ENCODE data around the gene FYB1. TPM values are rescaled to one million over a fixed set of nuclear protein-coding genes. Genes with fewer than 3 reads are reported as not detected.

The FYB1 gene
- total and polyA plus RNA-seq, 5 donors = 0.66 to 9.5 (median 6.5) TPM

DNA sequence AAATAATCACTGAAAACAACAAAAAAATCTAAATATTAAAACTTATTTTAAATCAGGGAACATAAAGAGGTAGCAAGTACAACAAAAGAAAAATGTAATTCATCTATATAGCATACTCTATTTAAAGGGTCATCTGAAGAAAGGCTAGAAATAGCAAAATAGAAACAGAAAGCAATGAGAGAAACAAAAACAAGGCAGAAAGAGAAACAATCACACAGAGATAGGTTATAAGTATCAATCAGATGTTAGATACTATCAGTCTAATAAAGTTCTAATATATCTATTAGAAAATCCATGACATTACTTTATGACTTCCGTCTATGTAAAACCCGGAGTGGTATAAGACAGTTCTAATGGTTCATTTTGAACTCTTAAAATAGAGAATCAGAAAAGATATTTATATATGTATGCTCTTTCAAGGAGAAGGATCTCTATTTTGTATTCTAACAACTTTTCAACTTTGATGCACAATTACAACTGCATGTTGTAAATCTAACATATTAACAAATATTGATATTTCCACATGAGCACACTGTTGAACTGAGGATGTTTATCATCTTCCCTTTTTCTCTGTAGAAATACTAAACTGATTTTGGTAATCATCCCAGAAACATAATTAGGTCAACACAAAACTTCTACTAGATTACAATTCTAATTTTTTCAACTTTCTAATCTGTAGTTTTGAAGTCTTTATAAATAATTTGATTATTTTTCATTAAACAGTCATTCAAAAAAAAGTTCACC lies 161.0 kb downstream of the FYB1 start:
- intact Hi-C loops (cut with DNase I) = no loop called here
- WGBS = 55% methylated on average over 2 of the region's 2 CpGs
- H3K9me3 ChIP-seq (ENCODE audit: control insufficient read depth, low read length) = no peaks in the 10 kb centered on the region
- DNase-seq (no peak), ATAC-seq (no peak)
- no peaks in the 10 kb centered on the region for H3K27me3 ChIP-seq (ENCODE audit: control insufficient read depth, insufficient read depth)
- H3K4me1 ChIP-seq (ENCODE audit: control insufficient read depth, insufficient read depth, low read length) = peaks cover 2% of the 10 kb centered on the region
- H3K27ac ChIP-seq (ENCODE audit: low read length) = no peak overlapping the region
- peak overlapping the region; percentile 48 for H3K4me3 ChIP-seq (ENCODE audit: low read length)

DNA sequence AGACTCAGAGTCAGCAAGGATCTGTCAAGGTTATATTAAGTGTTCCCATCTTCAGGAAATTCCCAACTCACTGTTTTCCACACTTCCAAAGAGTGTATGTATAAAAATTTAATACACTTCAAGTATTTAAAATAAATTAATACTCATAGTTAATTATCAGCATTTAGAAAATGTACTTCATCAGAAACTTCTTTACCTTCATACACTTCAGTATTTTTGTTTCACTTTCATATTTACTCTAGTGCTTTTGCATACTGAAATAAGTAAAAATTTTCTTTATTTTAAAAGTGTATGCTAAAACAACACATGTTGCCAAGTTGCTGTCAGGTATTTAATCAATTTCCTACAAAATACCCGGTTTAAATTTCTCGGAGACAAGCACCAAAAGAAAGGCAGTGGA lies 161.6 kb downstream of the FYB1 start:
- Histone ChIP-seq H3K27me3 (ENCODE audit: control insufficient read depth, insufficient read depth) (no peaks in the 10 kb centered on the region), H3K4me3 (ENCODE audit: low read length) (peak overlapping the region; percentile 48), H3K27ac (ENCODE audit: low read length) (no peak overlapping the region), H3K9me3 (ENCODE audit: control insufficient read depth, low read length) (no peaks in the 10 kb centered on the region), H3K4me1 (ENCODE audit: control insufficient read depth, insufficient read depth, low read length) (peaks cover 2% of the 10 kb centered on the region)
- DNase-seq = no peak
- intact Hi-C loops (cut with DNase I) = no loop called here
- no peak for ATAC-seq
- 26% methylated on average over 2 of the region's 2 CpGs for WGBS

DNA sequence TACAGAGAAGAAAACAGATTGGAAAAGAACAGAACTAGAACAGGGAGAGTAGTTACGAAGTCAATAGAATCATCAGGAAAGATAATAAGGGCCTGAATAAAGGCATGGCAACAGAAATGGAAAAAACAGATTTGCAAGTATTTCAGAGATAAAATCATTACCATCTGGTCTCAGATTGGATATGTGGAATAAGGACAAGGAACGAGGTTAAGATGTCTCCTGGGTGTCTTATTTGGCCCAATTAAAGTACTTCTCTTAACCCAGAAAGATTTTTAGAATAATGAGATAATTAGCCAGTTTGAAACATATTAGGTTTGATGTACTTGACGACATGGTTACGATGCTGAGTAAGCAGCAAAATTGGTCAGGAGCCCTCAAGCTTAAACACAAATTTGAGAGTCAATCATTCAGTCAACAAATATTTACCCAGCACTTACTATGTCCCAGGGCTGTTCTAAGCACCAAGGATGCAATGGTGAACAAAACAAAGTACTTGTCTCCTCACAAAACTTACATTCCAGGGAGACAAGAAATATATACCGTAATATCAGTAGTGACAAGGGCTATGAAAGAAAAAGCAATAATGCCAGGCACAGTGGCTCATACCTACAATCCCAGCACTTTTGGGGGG lies 163.5 kb downstream of the FYB1 start:
- intact Hi-C loops (cut with DNase I) = no loop called here
- no peaks in the 10 kb centered on the region for H3K27me3 ChIP-seq (ENCODE audit: control insufficient read depth, insufficient read depth)
- WGBS = 78% methylated on average over 5 of the region's 5 CpGs
- ATAC-seq = no peak
- no peak for DNase-seq
- H3K4me1 ChIP-seq (ENCODE audit: control insufficient read depth, insufficient read depth, low read length) = peaks cover 2% of the 10 kb centered on the region
- H3K9me3 ChIP-seq (ENCODE audit: control insufficient read depth, low read length) = no peaks in the 10 kb centered on the region
- H3K4me3 ChIP-seq (ENCODE audit: low read length) = no peak overlapping the region
- H3K27ac ChIP-seq (ENCODE audit: low read length) = no peak overlapping the region

Other genes starting within 250 kb of the FYB1 start
- gene RICTOR, start 145.2 kb downstream of the FYB1 start, total RNA-seq = 10 to 100 TPM; 27.6 to 43.1 (median 30.7) TPM
- 6.6 TPM for gene RICTOR, start 145.2 kb downstream of the FYB1 start, polyA plus RNA-seq
- under 1 TPM in 1 of 4 donors, not detected in 3; 0.70 TPM for gene C9, start 144.9 kb upstream of the FYB1 start, total RNA-seq
- gene C9, start 144.9 kb upstream of the FYB1 start, polyA plus RNA-seq = not detected
- gene DAB2, start 205.4 kb upstream of the FYB1 start, total RNA-seq = 10 to 100 TPM; 21.8 to 27.8 (median 24.6) TPM
- gene DAB2, start 205.4 kb upstream of the FYB1 start, polyA plus RNA-seq = 6.5 TPM